NCI-H1436 (cell line): ENCODE results near the gene ISX.

Source experiments
- DNase-seq: peaks from one replicate; lab custom pipeline; 2025; lab: John Stamatoyannopoulos, UW

ISX gene

GRCh38 chr22:35053060-35053835 is 12.7 kb upstream of the ISX start:
- no peak for DNase-seq

- no peak for DNase-seq
These were observed 11.9 kb upstream of the ISX start for GRCh38 chr22:35054064-35054463.

- DNase-seq, result no peak
These were observed 9.5 kb upstream of the ISX start for GRCh38 chr22:35056486-35056885.

GRCh38 chr22:35057155-35057554 is 8.8 kb upstream of the ISX start:
- DNase-seq, result no peak

- no peak for DNase-seq
These were observed 6.3 kb upstream of the ISX start for GRCh38 chr22:35059632-35060031.

GRCh38 chr22:35064664-35065063 is 1.3 kb upstream of the ISX start:
- DNase-seq, result no peak

- DNase-seq, result no peak
These were observed 775 bp upstream of the ISX start for GRCh38 chr22:35065183-35065582.

GRCh38 chr22:35066768-35067167 is 810 bp downstream of the ISX start:
- DNase-seq, result no peak

GRCh38 chr22:35069541-35069940 is 3.6 kb downstream of the ISX start:
- no peak for DNase-seq

- no peak for DNase-seq
These were observed 4.6 kb downstream of the ISX start for GRCh38 chr22:35070451-35071093.

- DNase-seq, result no peak
These were observed 5.8 kb downstream of the ISX start for GRCh38 chr22:35071784-35072183.

GRCh38 chr22:35072925-35073324 is 7.0 kb downstream of the ISX start:
- no peak for DNase-seq

- DNase-seq, result no peak
These were observed 8.6 kb downstream of the ISX start for GRCh38 chr22:35074583-35074982.

GRCh38 chr22:35076630-35077029 is 10.7 kb downstream of the ISX start:
- peak; percentile 7 for DNase-seq

- no peak for DNase-seq
These were observed 19.7 kb downstream of the ISX start for GRCh38 chr22:35085621-35086020.

- DNase-seq, result no peak
These were observed 23.2 kb downstream of the ISX start for GRCh38 chr22:35089139-35089538.

- DNase-seq, result no peak
These were observed 26.4 kb downstream of the ISX start for GRCh38 chr22:35092406-35092805.

GRCh38 chr22:35098921-35099320 is 33.0 kb downstream of the ISX start:
- DNase-seq, result no peak

- no peak for DNase-seq
These were observed 33.9 kb downstream of the ISX start for GRCh38 chr22:35099883-35100282.

GRCh38 chr22:35102663-35103062 is 36.7 kb downstream of the ISX start:
- no peak for DNase-seq

- no peak for DNase-seq
These were observed 37.8 kb downstream of the ISX start for GRCh38 chr22:35103761-35104160.

- no peak for DNase-seq
These were observed 38.5 kb downstream of the ISX start for GRCh38 chr22:35104491-35104890.

GRCh38 chr22:35109616-35110015 is 43.7 kb downstream of the ISX start:
- no peak for DNase-seq

GRCh38 chr22:35111244-35111643 is 45.3 kb downstream of the ISX start:
- no peak for DNase-seq
